ENCODE results near the gene TECTA.
A peak's percentile ranks its signal among the peaks of the same experiment; 100 is the strongest.

Gene TECTA

GRCh38 chr11:121100943-121101342 lies at the start of gene TECTA:
TSS of gene TECTA (plus strand) at chr11:121101243. CDS start at chr11:121102666, 1,423 bp downstream.
- Mint-ChIP-seq H3K9me3 (no peaks in the 10 kb centered on the region), H3K27ac (no peak within 1 kb of the TSS), H3K4me1 (no peaks in the 10 kb centered on the region)

GRCh38 chr11:121053244-121053643 lies 47.8 kb upstream of the TECTA start:
- DNase-seq (ENCODE audit: low spot score in 2 of 2) (no peak), ATAC-seq (ENCODE audit: low read depth) (no peak)
- peaks cover 41% of the 10 kb centered on the region for H3K36me3 Mint-ChIP-seq

More at GRCh38 chr11:121100943-121101342, at the start of gene TECTA:
- ATAC-seq (ENCODE audit: low read depth): no peak
- Mint-ChIP-seq H3K36me3 (peaks cover 1% of the 10 kb centered on the region), H3K4me3 (no peak within 1 kb of the TSS), H3K27me3 (peaks cover 7% of the 10 kb centered on the region)
- no peak for DNase-seq (ENCODE audit: low spot score in 2 of 2)

GRCh38 chr11:121054266-121054665 lies 46.8 kb upstream of the TECTA start:
- DNase-seq (ENCODE audit: low spot score in 2 of 2) (no peak), ATAC-seq (ENCODE audit: low read depth) (no peak)
- Mint-ChIP-seq H3K27me3 (no peaks in the 10 kb centered on the region), H3K4me3 (no peak overlapping the region), H3K27ac (no peak overlapping the region), H3K36me3 (peaks cover 37% of the 10 kb centered on the region), H3K9me3 (no peaks in the 10 kb centered on the region), H3K4me1 (no peaks in the 10 kb centered on the region)

More at GRCh38 chr11:121053244-121053643, 47.8 kb upstream of the TECTA start:
- Mint-ChIP-seq H3K4me1 (no peaks in the 10 kb centered on the region), H3K9me3 (no peaks in the 10 kb centered on the region), H3K27me3 (no peaks in the 10 kb centered on the region), H3K27ac (no peak overlapping the region), H3K4me3 (no peak overlapping the region)

GRCh38 chr11:121055076-121055475 lies 46.0 kb upstream of the TECTA start:
- Mint-ChIP-seq H3K9me3 (no peaks in the 10 kb centered on the region), H3K4me3 (no peak overlapping the region), H3K4me1 (no peaks in the 10 kb centered on the region), H3K36me3 (peaks cover 37% of the 10 kb centered on the region), H3K27ac (no peak overlapping the region), H3K27me3 (no peaks in the 10 kb centered on the region)
- no peak for DNase-seq (ENCODE audit: low spot score in 2 of 2)
- ATAC-seq (ENCODE audit: low read depth): no peak

- no peaks in the 10 kb centered on the region for H3K9me3 Mint-ChIP-seq
- no peaks in the 10 kb centered on the region for H3K27me3 Mint-ChIP-seq
- ATAC-seq (ENCODE audit: low read depth) (no peak), DNase-seq (ENCODE audit: low spot score in 2 of 2) (no peak)
- H3K4me1 Mint-ChIP-seq: no peaks in the 10 kb centered on the region
- H3K27ac Mint-ChIP-seq: no peak overlapping the region
- H3K4me3 Mint-ChIP-seq: no peak overlapping the region
- H3K36me3 Mint-ChIP-seq: peaks cover 36% of the 10 kb centered on the region
Measured at GRCh38 chr11:121057922-121058321, 43.1 kb upstream of the TECTA start.

GRCh38 chr11:121058941-121059340 lies 42.1 kb upstream of the TECTA start:
- H3K9me3 Mint-ChIP-seq: no peaks in the 10 kb centered on the region
- H3K27me3 Mint-ChIP-seq: no peaks in the 10 kb centered on the region
- no peaks in the 10 kb centered on the region for H3K4me1 Mint-ChIP-seq
- no peak overlapping the region for H3K4me3 Mint-ChIP-seq
- ATAC-seq (ENCODE audit: low read depth) (no peak), DNase-seq (ENCODE audit: low spot score in 2 of 2) (no peak)
- no peak overlapping the region for H3K27ac Mint-ChIP-seq
- peaks cover 35% of the 10 kb centered on the region for H3K36me3 Mint-ChIP-seq

GRCh38 chr11:121059605-121060004 lies 41.4 kb upstream of the TECTA start:
- Mint-ChIP-seq H3K27ac (no peak overlapping the region), H3K4me1 (no peaks in the 10 kb centered on the region), H3K9me3 (no peaks in the 10 kb centered on the region), H3K36me3 (peaks cover 38% of the 10 kb centered on the region), H3K4me3 (no peak overlapping the region), H3K27me3 (no peaks in the 10 kb centered on the region)
- ATAC-seq (ENCODE audit: low read depth) (peak; percentile 39), DNase-seq (ENCODE audit: low spot score in 2 of 2) (no peak)

GRCh38 chr11:121063728-121064127 lies 37.3 kb upstream of the TECTA start:
- H3K4me3 Mint-ChIP-seq: no peak overlapping the region
- no peaks in the 10 kb centered on the region for H3K27me3 Mint-ChIP-seq
- no peaks in the 10 kb centered on the region for H3K9me3 Mint-ChIP-seq
- no peak overlapping the region for H3K27ac Mint-ChIP-seq
- no peaks in the 10 kb centered on the region for H3K4me1 Mint-ChIP-seq
- H3K36me3 Mint-ChIP-seq: peaks cover 38% of the 10 kb centered on the region
- ATAC-seq (ENCODE audit: low read depth) (no peak), DNase-seq (ENCODE audit: low spot score in 2 of 2) (no peak)

- DNase-seq (ENCODE audit: low spot score in 2 of 2): no peak
- Mint-ChIP-seq H3K9me3 (peaks cover 5% of the 10 kb centered on the region), H3K36me3 (peaks cover 42% of the 10 kb centered on the region), H3K27me3 (no peaks in the 10 kb centered on the region), H3K4me1 (peaks cover 8% of the 10 kb centered on the region), H3K4me3 (no peak overlapping the region), H3K27ac (no peak overlapping the region)
- no peak for ATAC-seq (ENCODE audit: low read depth)
Measured at GRCh38 chr11:121066623-121067022, 34.4 kb upstream of the TECTA start.

GRCh38 chr11:121067026-121067425 lies 34.0 kb upstream of the TECTA start:
- ATAC-seq (ENCODE audit: low read depth) (no peak), DNase-seq (ENCODE audit: low spot score in 2 of 2) (no peak)
- Mint-ChIP-seq H3K4me3 (no peak overlapping the region), H3K27ac (no peak overlapping the region), H3K4me1 (peaks cover 9% of the 10 kb centered on the region), H3K36me3 (peaks cover 42% of the 10 kb centered on the region), H3K9me3 (peaks cover 5% of the 10 kb centered on the region), H3K27me3 (no peaks in the 10 kb centered on the region)

- Mint-ChIP-seq H3K27ac (no peak overlapping the region), H3K4me3 (no peak overlapping the region), H3K36me3 (peaks cover 42% of the 10 kb centered on the region), H3K4me1 (peaks cover 9% of the 10 kb centered on the region), H3K9me3 (peaks cover 5% of the 10 kb centered on the region), H3K27me3 (no peaks in the 10 kb centered on the region)
- DNase-seq (ENCODE audit: low spot score in 2 of 2): no peak
- ATAC-seq (ENCODE audit: low read depth): no peak
Measured at GRCh38 chr11:121067453-121067852, 33.6 kb upstream of the TECTA start.

GRCh38 chr11:121067962-121068647 lies 32.9 kb upstream of the TECTA start:
- no peak overlapping the region for H3K27ac Mint-ChIP-seq
- ATAC-seq (ENCODE audit: low read depth): no peak
- H3K36me3 Mint-ChIP-seq: peaks cover 37% of the 10 kb centered on the region
- H3K4me1 Mint-ChIP-seq: peaks cover 9% of the 10 kb centered on the region
- peaks cover 5% of the 10 kb centered on the region for H3K9me3 Mint-ChIP-seq
- H3K4me3 Mint-ChIP-seq: no peak overlapping the region
- no peaks in the 10 kb centered on the region for H3K27me3 Mint-ChIP-seq
- DNase-seq (ENCODE audit: low spot score in 2 of 2): no peak

- Mint-ChIP-seq H3K4me3 (no peak overlapping the region), H3K4me1 (peaks cover 9% of the 10 kb centered on the region), H3K27ac (no peak overlapping the region), H3K27me3 (no peaks in the 10 kb centered on the region), H3K9me3 (peaks cover 5% of the 10 kb centered on the region), H3K36me3 (peaks cover 32% of the 10 kb centered on the region)
- no peak for DNase-seq (ENCODE audit: low spot score in 2 of 2)
- no peak for ATAC-seq (ENCODE audit: low read depth)
Measured at GRCh38 chr11:121068787-121069186, 32.3 kb upstream of the TECTA start.

- no peak for DNase-seq (ENCODE audit: low spot score in 2 of 2)
- no peaks in the 10 kb centered on the region for H3K27me3 Mint-ChIP-seq
- H3K27ac Mint-ChIP-seq: peak overlapping the region; percentile 71
- no peak overlapping the region for H3K4me3 Mint-ChIP-seq
- no peak for ATAC-seq (ENCODE audit: low read depth)
- peaks cover 29% of the 10 kb centered on the region for H3K36me3 Mint-ChIP-seq
- H3K4me1 Mint-ChIP-seq: peaks cover 9% of the 10 kb centered on the region
- peaks cover 5% of the 10 kb centered on the region for H3K9me3 Mint-ChIP-seq
Measured at GRCh38 chr11:121070951-121071845, 29.8 kb upstream of the TECTA start.
